BLaER1 treated with 17β-estradiol and CSF1 and Interleukin-3, amounts not matched to agents 10 nM and 100 nM (cell line): Measurements from ENCODE around the gene AOPEP.
A peak's percentile ranks its signal among the peaks of the same experiment; 100 is the strongest.

ENCODE experiments used
- H3K27ac ChIP-seq, 11 experiments: shearing (Covaris generic); formaldehyde crosslinking; 2 replicates each; pipeline ENCODE4 v1.8.1; 2022
- H3K27me3 ChIP-seq, 11 experiments: shearing (Covaris generic); formaldehyde crosslinking; 2 replicates each; pipeline ENCODE4 v1.8.1; 2022
- H3K36me3 ChIP-seq, 11 experiments: shearing (Covaris generic); formaldehyde crosslinking; 2 replicates each; pipeline ENCODE4 v1.8.1; 2022
- H3K4me1 ChIP-seq, 10 experiments: shearing (Covaris generic); formaldehyde crosslinking; 2 replicates each; pipeline ENCODE4 v1.8.1; 2022
- H3K4me2 ChIP-seq, 11 experiments: shearing (Covaris generic); formaldehyde crosslinking; 2 replicates each; pipeline ENCODE4 v1.8.1; 2022
- H3K4me3 ChIP-seq, 10 experiments: shearing (Covaris generic); formaldehyde crosslinking; 2 replicates each; pipeline ENCODE4 v1.8.1; 2022
- H3K9ac ChIP-seq, 11 experiments: shearing (Covaris generic); formaldehyde crosslinking; 2 replicates each; pipeline ENCODE4 v1.8.1; 2022
- H3K9me3 ChIP-seq, 11 experiments: shearing (Covaris generic); formaldehyde crosslinking; replicated peaks in 1 of 11; 2 replicates each; pipeline ENCODE4 v1.8.1; 2022
- H4K20me1 ChIP-seq, 11 experiments: shearing (Covaris generic); formaldehyde crosslinking; 2 replicates each; pipeline ENCODE4 v1.8.1; 2022
- Cebpa-rat ChIP-seq, 11 experiments: shearing (Covaris generic); IDR thresholded peaks; 2 replicates each; pipeline ENCODE4 v1.8.1; 2022

The AOPEP gene, protein sequence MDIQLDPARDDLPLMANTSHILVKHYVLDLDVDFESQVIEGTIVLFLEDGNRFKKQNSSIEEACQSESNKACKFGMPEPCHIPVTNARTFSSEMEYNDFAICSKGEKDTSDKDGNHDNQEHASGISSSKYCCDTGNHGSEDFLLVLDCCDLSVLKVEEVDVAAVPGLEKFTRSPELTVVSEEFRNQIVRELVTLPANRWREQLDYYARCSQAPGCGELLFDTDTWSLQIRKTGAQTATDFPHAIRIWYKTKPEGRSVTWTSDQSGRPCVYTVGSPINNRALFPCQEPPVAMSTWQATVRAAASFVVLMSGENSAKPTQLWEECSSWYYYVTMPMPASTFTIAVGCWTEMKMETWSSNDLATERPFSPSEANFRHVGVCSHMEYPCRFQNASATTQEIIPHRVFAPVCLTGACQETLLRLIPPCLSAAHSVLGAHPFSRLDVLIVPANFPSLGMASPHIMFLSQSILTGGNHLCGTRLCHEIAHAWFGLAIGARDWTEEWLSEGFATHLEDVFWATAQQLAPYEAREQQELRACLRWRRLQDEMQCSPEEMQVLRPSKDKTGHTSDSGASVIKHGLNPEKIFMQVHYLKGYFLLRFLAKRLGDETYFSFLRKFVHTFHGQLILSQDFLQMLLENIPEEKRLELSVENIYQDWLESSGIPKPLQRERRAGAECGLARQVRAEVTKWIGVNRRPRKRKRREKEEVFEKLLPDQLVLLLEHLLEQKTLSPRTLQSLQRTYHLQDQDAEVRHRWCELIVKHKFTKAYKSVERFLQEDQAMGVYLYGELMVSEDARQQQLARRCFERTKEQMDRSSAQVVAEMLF

DNA sequence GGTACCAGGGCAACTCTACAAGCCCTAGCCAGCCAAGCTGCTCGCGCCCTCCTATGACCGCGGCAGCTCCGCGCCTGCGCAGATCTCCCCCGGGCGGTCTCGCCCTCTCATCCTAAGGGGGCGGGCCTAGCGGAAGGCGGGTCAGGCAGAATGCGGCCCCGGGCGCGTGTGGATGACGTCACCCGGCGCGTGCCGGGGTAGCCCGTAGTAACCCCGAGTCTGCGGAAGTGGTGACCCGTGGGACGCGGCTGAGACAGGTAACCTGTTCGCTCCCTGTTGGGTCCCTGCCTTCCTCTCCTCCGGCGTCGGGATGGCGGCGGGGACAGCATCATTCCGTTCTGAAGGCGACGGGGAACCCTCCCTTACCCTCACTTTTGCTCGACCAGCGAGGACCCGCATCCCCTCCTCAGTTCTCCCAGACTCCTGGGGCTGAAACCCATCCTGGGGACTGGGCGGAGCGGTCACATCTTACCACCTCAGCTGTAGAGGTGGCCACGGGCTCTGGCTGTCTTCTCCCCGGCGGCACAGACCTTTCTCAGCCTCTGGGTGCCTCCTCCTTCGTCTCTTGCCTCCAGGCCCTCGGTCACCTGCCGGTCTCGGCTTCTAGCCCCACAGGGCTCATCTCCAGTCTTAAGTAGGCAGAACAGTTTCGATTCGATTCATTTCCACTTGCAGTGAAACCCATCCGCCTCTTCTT, at the start of gene AOPEP:
AOPEP (plus strand) TSS at position 205 of the 697 bp plus-strand sequence. CDS start 33,085 bp downstream, outside the sequence.
- Histone ChIP-seq H3K9me3 (peaks cover 0 to 6% (median 4%) of the 10 kb centered on the region in 11 experiments; a peak in 9 of 22 replicates), H3K4me2 (peak within 1 kb of the TSS; percentile 80 to 96 (median 91)), H4K20me1 (no peaks in the 10 kb centered on the region), H3K9ac (peak within 1 kb of the TSS; percentile 80 to 91 (median 86)), H3K27me3 (no peaks in the 10 kb centered on the region), H3K4me1 (peaks cover 9 to 16% (median 12%) of the 10 kb centered on the region in 10 experiments; a peak in 18 of 20 replicates), H3K4me3 (peak within 1 kb of the TSS; percentile 79 to 98 (median 91)), H3K27ac (peak within 1 kb of the TSS; percentile 76 to 94 (median 82)), H3K36me3 (no peaks in the 10 kb centered on the region)
- no peak for TF ChIP-seq Cebpa-rat (IDR thresholded peaks at IDR 0.05)

DNA sequence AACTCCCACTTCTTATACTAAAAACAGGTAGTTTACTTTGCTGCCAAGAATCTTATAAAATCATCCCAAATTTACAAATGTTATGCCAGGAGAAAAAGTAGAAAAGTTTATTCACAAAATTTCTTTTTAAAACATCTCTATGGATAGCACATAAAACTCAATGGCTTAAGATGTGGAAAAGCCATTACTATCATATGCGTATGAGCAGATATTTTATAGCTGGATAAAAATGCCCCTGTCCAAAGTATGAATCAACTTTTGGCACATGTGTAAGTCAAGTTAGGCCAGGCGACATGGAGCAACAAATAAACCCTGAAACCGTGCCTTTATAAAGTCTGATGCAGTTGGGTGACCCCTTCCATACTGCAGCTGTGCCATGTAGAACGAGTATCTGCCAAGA, 48.6 kb upstream of the AOPEP start:
- peaks cover 0 to 9% (median 6%) of the 10 kb centered on the region in 11 experiments; a peak in 9 of 22 replicates for H3K9me3 ChIP-seq
- no peaks in the 10 kb centered on the region for H4K20me1 ChIP-seq
- no peaks in the 10 kb centered on the region; a peak in 1 of 20 replicates for H3K4me1 ChIP-seq
- H3K27ac ChIP-seq = no peak overlapping the region
- H3K36me3 ChIP-seq = no peaks in the 10 kb centered on the region
- H3K4me3 ChIP-seq = no peak overlapping the region
- no peak overlapping the region for H3K9ac ChIP-seq
- no peaks in the 10 kb centered on the region for H3K27me3 ChIP-seq
- TF ChIP-seq Cebpa-rat (IDR thresholded peaks at IDR 0.05) = no peak
- no peak overlapping the region for H3K4me2 ChIP-seq

DNA sequence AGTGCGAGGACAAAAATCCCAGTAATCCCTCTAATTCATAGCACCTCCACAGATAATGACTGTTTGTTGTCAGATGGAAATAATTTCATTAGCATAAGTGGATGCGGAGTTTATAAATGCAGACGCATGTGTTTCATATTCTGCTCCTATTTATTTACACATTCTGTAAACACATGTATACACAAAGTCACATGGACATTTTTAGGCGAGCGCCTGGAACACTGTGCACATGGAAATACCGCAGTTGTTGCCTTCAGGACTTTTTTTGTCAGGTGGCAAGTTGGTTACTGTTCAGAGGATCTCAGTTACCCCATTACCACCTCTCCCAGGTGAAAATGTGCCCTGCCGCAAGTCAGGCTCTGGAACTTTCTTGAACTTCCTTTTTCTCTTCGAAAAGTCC, 46.9 kb upstream of the AOPEP start:
- H4K20me1 ChIP-seq = no peaks in the 10 kb centered on the region
- H3K4me2 ChIP-seq = no peak overlapping the region
- TF ChIP-seq Cebpa-rat (IDR thresholded peaks at IDR 0.05) = no peak
- H3K9ac ChIP-seq = no peak overlapping the region
- no peak overlapping the region for H3K4me3 ChIP-seq
- H3K36me3 ChIP-seq = no peaks in the 10 kb centered on the region
- H3K27ac ChIP-seq = no peak overlapping the region
- H3K9me3 ChIP-seq = peaks cover 0 to 9% (median 6%) of the 10 kb centered on the region in 11 experiments; a peak in 9 of 22 replicates
- H3K27me3 ChIP-seq = no peaks in the 10 kb centered on the region
- no peaks in the 10 kb centered on the region; a peak in 1 of 20 replicates for H3K4me1 ChIP-seq

GRCh38 chr9:94680020-94680419, 46.5 kb upstream of the AOPEP start:
- H3K4me1 ChIP-seq = no peaks in the 10 kb centered on the region; a peak in 1 of 20 replicates
- H3K27me3 ChIP-seq = no peaks in the 10 kb centered on the region

GRCh38 chr9:94680621-94681020, 45.9 kb upstream of the AOPEP start:
- Histone ChIP-seq H3K4me3 (no peak overlapping the region), H3K27ac (no peak overlapping the region), H3K4me2 (no peak overlapping the region), H3K27me3 (no peaks in the 10 kb centered on the region), H3K4me1 (no peaks in the 10 kb centered on the region; a peak in 1 of 20 replicates), H4K20me1 (no peaks in the 10 kb centered on the region), H3K9me3 (peaks cover 0 to 9% (median 6%) of the 10 kb centered on the region in 11 experiments; a peak in 9 of 22 replicates), H3K9ac (no peak overlapping the region), H3K36me3 (no peaks in the 10 kb centered on the region)
- no peak for TF ChIP-seq Cebpa-rat (IDR thresholded peaks at IDR 0.05)

More at GRCh38 chr9:94680020-94680419, 46.5 kb upstream of the AOPEP start:
- TF ChIP-seq Cebpa-rat (IDR thresholded peaks at IDR 0.05) = no peak
- H4K20me1 ChIP-seq = no peaks in the 10 kb centered on the region
- no peak overlapping the region for H3K9ac ChIP-seq
- H3K4me2 ChIP-seq = no peak overlapping the region
- H3K9me3 ChIP-seq = peaks cover 0 to 9% (median 6%) of the 10 kb centered on the region in 11 experiments; a peak in 9 of 22 replicates
- no peak overlapping the region for H3K4me3 ChIP-seq
- H3K36me3 ChIP-seq = no peaks in the 10 kb centered on the region
- H3K27ac ChIP-seq = no peak overlapping the region

GRCh38 chr9:94681508-94681907, 45.0 kb upstream of the AOPEP start:
- Histone ChIP-seq H3K4me1 (peaks cover 0 to 8% (median 7%) of the 10 kb centered on the region in 10 experiments; a peak in 9 of 20 replicates), H3K27me3 (no peaks in the 10 kb centered on the region), H3K4me3 (no peak overlapping the region), H3K9ac (peak overlapping the region in 1 of 11 experiments; percentile 22; a peak in 1 of 22 replicates), H3K9me3 (peaks cover 0 to 5% (median 3%) of the 10 kb centered on the region in 11 experiments; a peak in 9 of 22 replicates), H3K27ac (no peak overlapping the region), H4K20me1 (no peaks in the 10 kb centered on the region), H3K4me2 (no peak overlapping the region), H3K36me3 (no peaks in the 10 kb centered on the region)
- TF ChIP-seq Cebpa-rat (IDR thresholded peaks at IDR 0.05) = no peak

GRCh38 chr9:94685359-94685758, 41.1 kb upstream of the AOPEP start:
- H4K20me1 ChIP-seq = no peaks in the 10 kb centered on the region
- H3K36me3 ChIP-seq = no peaks in the 10 kb centered on the region
- no peaks in the 10 kb centered on the region for H3K27me3 ChIP-seq
- H3K4me3 ChIP-seq = no peak overlapping the region
- H3K4me2 ChIP-seq = no peak overlapping the region
- no peak overlapping the region for H3K27ac ChIP-seq
- peaks cover 0 to 13% (median 9%) of the 10 kb centered on the region in 10 experiments; a peak in 9 of 20 replicates for H3K4me1 ChIP-seq
- TF ChIP-seq Cebpa-rat (IDR thresholded peaks at IDR 0.05) = no peak
- no peak overlapping the region for H3K9ac ChIP-seq
- H3K9me3 ChIP-seq = no peaks in the 10 kb centered on the region

GRCh38 chr9:94687451-94687850, 39.0 kb upstream of the AOPEP start:
- Histone ChIP-seq H3K27me3 (no peaks in the 10 kb centered on the region), H3K9ac (no peak overlapping the region), H3K4me1 (peaks cover 0 to 13% (median 9%) of the 10 kb centered on the region in 10 experiments; a peak in 9 of 20 replicates), H3K27ac (no peak overlapping the region), H3K9me3 (no peaks in the 10 kb centered on the region), H3K36me3 (no peaks in the 10 kb centered on the region), H3K4me3 (no peak overlapping the region), H3K4me2 (no peak overlapping the region), H4K20me1 (no peaks in the 10 kb centered on the region)
- no peak for TF ChIP-seq Cebpa-rat (IDR thresholded peaks at IDR 0.05)
